Measurements from ENCODE around the gene TSPAN33.
"Not testable (repeated sequence)": the region's sequence is repeated elsewhere in the genome, so short reads cannot be mapped to it uniquely, and the experiment has no call there.

Gene TSPAN33

DNA sequence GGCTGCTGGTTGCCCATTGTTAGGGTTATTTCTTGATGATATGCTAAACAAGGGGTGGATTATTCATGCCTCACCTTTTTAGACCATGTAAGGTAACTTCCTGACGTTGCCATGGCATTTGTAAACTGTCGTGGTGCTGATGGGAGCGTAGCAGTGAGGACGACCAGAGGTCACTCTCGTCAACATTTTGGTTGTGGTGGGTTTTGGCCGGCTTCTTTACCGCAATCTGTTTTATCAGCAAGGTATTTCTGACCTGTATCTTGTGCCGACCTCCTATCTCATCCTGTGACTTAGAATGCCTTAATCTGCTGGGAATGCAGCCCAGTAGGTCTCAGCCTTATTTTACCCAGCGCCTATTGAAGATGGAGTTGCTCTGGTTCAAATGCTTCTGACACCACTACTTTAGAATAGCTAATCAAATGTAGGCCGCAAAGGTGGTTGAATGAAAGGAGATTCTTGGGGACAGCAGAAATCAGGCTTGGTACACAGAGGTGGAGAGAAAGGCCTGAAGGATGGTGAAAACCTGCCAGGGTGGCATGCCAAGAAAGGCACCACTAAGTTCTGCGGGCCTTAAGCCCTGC is 26.0 kb downstream of the TSPAN33 start:
- no peak for DNase-seq (ENCODE audit: low read depth)

GRCh38 chr7:129173861-129174260 is 29.4 kb downstream of the TSPAN33 start:
- not testable (repeated sequence) for DNase-seq (ENCODE audit: low read depth)

- DNase-seq (ENCODE audit: low read depth), result no peak
Measured at GRCh38 chr7:129176916-129177710, 32.6 kb downstream of the TSPAN33 start.

GRCh38 chr7:129184981-129185670 is 40.6 kb downstream of the TSPAN33 start:
- DNase-seq (ENCODE audit: low read depth), result no peak

- no peak for DNase-seq (ENCODE audit: low read depth)
Measured at GRCh38 chr7:129186749-129187260, 42.3 kb downstream of the TSPAN33 start.

- DNase-seq (ENCODE audit: low read depth), result no peak
Measured at GRCh38 chr7:129187681-129188371, 43.3 kb downstream of the TSPAN33 start.

DNA sequence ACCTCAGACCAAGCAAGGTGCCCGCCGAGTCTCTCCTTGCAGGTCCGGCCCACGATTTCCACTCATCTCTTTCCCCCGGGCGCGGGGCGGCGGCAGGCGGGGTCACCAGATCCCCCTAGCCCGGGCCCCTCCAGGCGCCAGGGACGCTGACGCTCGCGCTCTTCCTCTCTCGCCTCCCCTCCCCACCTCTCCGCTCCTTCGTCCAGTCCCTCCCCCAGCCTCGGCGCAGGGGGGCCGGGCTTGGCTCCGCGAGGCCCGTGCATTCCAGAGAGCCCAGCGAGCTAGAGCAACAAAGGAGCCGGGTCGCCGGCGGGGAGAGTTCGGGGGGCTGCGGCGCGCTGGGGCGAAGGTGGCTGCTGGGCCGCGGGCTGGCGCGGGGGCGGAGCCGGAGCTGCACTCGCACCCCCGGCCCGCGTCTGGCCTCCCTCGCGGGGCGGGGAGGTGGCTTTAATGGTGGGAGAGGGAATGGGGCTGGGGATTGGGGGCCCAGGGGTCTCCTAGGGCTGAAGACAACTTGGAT is 43.9 kb downstream of the TSPAN33 start, which contains the start of gene SMO:
Gene SMO, plus strand, starts transcription at position 262 of the 520 bp plus-strand sequence. CDS start 519 bp downstream, outside the sequence.
- DNase-seq (ENCODE audit: low read depth), result no peak

GRCh38 chr7:129188892-129189660 is 44.6 kb downstream of the TSPAN33 start:
- DNase-seq (ENCODE audit: low read depth), result no peak

DNA sequence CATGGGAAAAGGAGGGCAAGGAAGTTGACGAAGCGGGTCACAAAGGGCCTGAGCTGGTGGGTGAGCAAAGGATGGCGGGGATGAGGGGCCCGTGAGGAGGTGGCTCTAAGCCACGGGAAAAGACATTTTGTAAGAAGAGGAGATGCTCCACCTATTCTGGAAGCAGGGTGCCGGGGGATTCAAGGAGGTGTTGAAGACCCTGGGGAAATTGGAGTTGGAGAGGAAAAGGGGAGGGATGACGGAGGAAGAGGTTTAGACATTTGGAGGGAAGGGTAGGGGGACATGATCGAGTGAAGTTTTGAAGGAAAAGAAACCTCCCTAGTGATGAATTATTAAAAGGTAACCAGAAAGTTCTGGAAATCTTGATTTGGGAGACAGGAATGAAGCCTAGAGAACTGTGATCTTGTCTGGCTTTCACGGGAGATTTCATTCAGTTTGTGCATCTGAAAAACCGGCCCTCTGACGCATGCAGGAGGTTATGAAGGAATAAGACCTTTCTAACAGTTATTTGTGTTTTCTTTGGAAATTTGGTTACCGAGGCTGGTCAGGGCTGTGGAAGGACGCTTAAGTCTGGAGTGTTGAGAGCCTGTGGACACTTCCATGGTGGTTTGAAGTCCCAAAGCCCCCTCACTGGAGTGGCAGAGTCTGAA is 45.3 kb downstream of the TSPAN33 start:
- no peak for DNase-seq (ENCODE audit: low read depth)

- no peak for DNase-seq (ENCODE audit: low read depth)
Measured at GRCh38 chr7:129191272-129191671, 46.8 kb downstream of the TSPAN33 start.

DNA sequence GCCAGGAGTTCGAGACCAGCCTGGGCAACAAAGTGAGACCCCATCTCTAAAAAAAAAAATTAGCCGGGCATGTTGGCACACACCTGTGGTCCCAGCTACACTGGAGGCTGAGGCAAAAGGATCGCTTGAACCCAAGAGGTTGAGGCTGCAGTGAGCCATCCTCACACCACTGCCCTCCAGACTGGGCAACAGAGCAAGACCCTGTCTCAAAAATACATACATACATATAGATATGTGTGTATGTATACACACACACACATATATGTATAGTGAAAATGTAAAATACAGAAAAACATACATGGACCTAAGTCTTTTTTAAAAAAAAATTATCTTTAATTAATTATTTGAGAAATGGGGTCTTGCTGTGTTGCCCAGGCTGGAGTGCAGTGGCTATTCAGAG is 49.4 kb downstream of the TSPAN33 start:
- DNase-seq (ENCODE audit: low read depth), result no peak

GRCh38 chr7:129197771-129198170 is 53.3 kb downstream of the TSPAN33 start:
- no peak for DNase-seq (ENCODE audit: low read depth)

- DNase-seq (ENCODE audit: low read depth), result no peak
Measured at GRCh38 chr7:129199406-129199805, 54.9 kb downstream of the TSPAN33 start.

GRCh38 chr7:129202058-129202777 is 57.7 kb downstream of the TSPAN33 start:
- DNase-seq (ENCODE audit: low read depth), result no peak

DNA sequence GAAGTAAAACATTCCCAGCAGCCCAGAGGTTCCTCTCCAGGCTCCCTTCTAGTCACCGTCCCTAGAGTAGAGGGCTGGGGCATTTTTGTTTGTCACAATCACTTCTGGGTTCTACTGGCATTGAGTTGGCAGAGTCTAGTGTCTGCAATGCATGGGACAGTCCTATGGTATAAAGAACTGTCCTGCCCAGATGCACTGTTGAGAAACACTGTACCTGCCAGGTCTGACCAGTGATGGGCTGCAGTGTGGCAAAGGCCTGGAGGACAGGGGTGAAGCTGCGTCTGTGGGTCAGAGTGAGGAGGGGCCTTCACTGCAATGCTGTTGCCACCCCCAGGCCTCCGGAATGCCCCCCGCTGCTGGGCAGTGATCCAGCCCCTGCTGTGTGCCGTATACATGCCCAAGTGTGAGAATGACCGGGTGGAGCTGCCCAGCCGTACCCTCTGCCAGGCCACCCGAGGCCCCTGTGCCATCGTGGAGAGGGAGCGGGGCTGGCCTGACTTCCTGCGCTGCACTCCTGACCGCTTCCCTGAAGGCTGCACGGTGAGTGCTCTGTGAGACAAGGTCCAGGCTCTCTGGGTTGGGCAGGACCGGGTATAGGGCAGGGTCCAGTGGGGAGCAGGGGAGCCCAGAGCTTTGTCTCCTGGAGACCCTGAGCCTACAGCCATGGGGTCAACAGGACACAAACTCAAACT is 58.7 kb downstream of the TSPAN33 start:
- no peak for DNase-seq (ENCODE audit: low read depth)

- no peak for DNase-seq (ENCODE audit: low read depth)
Measured at GRCh38 chr7:129205126-129205818, 60.8 kb downstream of the TSPAN33 start.

DNA sequence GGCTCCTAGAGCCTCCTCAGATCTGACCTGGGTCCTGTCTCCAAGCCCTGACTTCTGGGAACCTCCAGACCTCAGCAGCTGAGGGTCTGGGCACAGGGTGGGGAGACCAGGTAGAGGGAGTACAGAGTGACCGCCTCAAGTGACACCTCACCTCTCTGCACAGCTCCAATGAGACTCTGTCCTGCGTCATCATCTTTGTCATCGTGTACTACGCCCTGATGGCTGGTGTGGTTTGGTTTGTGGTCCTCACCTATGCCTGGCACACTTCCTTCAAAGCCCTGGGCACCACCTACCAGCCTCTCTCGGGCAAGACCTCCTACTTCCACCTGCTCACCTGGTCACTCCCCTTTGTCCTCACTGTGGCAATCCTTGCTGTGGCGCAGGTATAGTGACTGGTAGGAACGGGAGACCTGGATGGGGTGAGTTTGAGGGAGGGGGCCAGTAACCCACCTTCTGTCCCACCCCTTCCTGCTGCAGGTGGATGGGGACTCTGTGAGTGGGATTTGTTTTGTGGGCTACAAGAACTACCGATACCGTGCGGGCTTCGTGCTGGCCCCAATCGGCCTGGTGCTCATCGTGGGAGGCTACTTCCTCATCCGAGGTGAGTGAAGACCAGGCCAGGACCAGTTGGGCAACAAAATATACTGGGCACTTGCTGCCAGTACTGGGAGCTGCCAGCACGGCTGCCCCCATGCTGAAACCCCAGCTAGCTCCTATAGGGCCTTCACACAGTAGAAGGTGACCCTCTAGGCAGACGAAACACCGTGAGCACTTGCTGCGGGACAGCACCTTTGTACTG is 61.7 kb downstream of the TSPAN33 start:
- no peak for DNase-seq (ENCODE audit: low read depth)

GRCh38 chr7:129208667-129209066 is 64.2 kb downstream of the TSPAN33 start:
- DNase-seq (ENCODE audit: low read depth), result no peak
